ENCODE data around the gene PPCS.
"Not testable (repeated sequence)": the region's sequence is repeated elsewhere in the genome, so short reads cannot be mapped to it uniquely, and the experiment has no call there.

Gene PPCS

GRCh38 chr1:42453386-42453785 lies 3.0 kb upstream of the PPCS start:
- DNase-seq (ENCODE audit: low read depth) = peak; percentile 14

- no peak for DNase-seq (ENCODE audit: low read depth)
These were observed 1.9 kb upstream of the PPCS start for GRCh38 chr1:42454403-42454802.

GRCh38 chr1:42456754-42457089 lies 379 bp downstream of the PPCS start:
- peak; percentile 73 for DNase-seq (ENCODE audit: low read depth)

- DNase-seq (ENCODE audit: low read depth) = no peak
These were observed 4.9 kb downstream of the PPCS start for GRCh38 chr1:42461196-42461595.

GRCh38 chr1:42462828-42463763 lies 6.8 kb downstream of the PPCS start, which contains the start of gene CCDC30:
TSS of gene CCDC30 (plus strand) at chr1:42463286. CDS start at chr1:42480552, 17,266 bp downstream.
- peak; percentile 99 for DNase-seq (ENCODE audit: low read depth)

DNA sequence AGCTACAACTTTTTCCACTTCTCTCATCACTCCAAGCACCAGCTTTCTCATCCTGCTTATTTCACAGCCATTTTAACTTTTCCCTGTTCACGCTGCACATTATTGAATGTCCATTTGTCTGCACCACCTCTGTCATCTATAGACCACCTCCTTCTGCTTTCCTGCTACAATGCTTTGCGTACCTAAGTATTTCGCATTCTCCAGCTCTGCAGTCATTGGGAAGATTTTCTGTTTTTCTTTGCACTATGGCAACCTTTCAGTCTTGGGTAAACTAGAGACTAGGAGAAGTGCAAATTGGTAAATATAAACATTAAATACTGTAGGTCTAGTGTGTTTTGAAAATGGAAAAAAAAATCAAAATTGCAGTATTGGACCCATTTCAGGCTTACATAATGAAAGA lies 7.6 kb downstream of the PPCS start:
- DNase-seq (ENCODE audit: low read depth) = no peak

- DNase-seq (ENCODE audit: low read depth) = no peak
These were observed 9.7 kb downstream of the PPCS start for GRCh38 chr1:42466030-42466429.

- no peak for DNase-seq (ENCODE audit: low read depth)
These were observed 13.4 kb downstream of the PPCS start for GRCh38 chr1:42469727-42470126.

- no peak for DNase-seq (ENCODE audit: low read depth)
These were observed 20.3 kb downstream of the PPCS start for GRCh38 chr1:42476605-42477004.

- DNase-seq (ENCODE audit: low read depth) = not testable (repeated sequence)
These were observed 21.0 kb downstream of the PPCS start for GRCh38 chr1:42477354-42477753.

GRCh38 chr1:42477775-42478174 lies 21.4 kb downstream of the PPCS start:
- DNase-seq (ENCODE audit: low read depth) = no peak

- peak; percentile 67 for DNase-seq (ENCODE audit: low read depth)
These were observed 23.3 kb downstream of the PPCS start for GRCh38 chr1:42479621-42480020.

DNA sequence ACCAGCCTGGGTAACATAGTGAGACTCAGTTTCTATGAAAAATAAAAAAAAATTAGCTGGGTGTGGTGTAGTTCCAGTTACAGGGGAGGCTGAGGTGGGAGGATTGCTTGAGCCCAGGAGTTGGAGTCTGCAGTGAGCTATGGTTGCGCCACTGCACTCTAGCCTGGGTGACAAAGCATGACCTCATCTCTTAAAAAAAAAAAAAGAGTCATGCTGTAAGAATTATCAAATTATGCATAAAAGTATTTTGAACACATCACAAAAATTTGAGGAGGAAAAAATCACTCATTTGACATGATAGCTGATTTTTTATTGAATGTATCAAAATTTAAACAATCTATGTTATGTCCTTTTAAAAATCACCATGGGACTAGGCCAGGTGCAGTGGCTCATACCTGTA lies 24.6 kb downstream of the PPCS start:
- DNase-seq (ENCODE audit: low read depth) = peak; percentile 51

GRCh38 chr1:42482635-42483153 lies 26.4 kb downstream of the PPCS start:
- no peak for DNase-seq (ENCODE audit: low read depth)

GRCh38 chr1:42484382-42484781 lies 28.0 kb downstream of the PPCS start:
- peak; percentile 92 for DNase-seq (ENCODE audit: low read depth)

- DNase-seq (ENCODE audit: low read depth) = no peak
These were observed 33.9 kb downstream of the PPCS start for GRCh38 chr1:42490237-42490636.

GRCh38 chr1:42502031-42502430 lies 45.7 kb downstream of the PPCS start:
- DNase-seq (ENCODE audit: low read depth) = not testable (repeated sequence)

GRCh38 chr1:42504535-42505128 lies 48.3 kb downstream of the PPCS start:
- peak; percentile 6 for DNase-seq (ENCODE audit: low read depth)

DNA sequence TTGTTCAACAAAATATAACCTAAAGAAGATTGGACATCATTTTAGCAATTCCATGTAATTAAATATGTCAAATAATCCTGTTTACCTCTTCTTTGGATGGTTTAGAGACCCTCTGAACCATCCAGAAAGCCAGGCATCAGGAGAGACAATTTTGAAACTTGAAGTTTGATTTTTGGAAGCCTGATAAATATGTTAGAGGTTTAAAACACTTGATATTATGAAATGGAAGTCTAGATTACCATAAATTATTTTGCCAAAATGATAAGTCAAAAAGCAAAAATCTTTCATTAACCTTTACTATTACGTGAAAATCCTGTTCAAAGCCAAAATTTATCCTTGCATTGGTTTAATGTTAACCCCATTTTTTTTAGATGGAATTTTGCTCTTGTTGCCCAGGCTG lies 50.2 kb downstream of the PPCS start:
- DNase-seq (ENCODE audit: low read depth) = no peak
